Stimulated activated naive CD4-positive, alpha-beta T cell (primary cell): Measurements from ENCODE around the gene PLAC1.

Experiments
- DNase-seq, 6 experiments: peaks; one replicate each; lab custom pipeline; 2025; lab: John Stamatoyannopoulos, UW

The PLAC1 gene

GRCh38 chrX:134588806-134589205 lies 69.5 kb downstream of the PLAC1 start:
- DNase-seq, result no peak

GRCh38 chrX:134580907-134581306 lies 77.4 kb downstream of the PLAC1 start:
- no peak for DNase-seq

DNA sequence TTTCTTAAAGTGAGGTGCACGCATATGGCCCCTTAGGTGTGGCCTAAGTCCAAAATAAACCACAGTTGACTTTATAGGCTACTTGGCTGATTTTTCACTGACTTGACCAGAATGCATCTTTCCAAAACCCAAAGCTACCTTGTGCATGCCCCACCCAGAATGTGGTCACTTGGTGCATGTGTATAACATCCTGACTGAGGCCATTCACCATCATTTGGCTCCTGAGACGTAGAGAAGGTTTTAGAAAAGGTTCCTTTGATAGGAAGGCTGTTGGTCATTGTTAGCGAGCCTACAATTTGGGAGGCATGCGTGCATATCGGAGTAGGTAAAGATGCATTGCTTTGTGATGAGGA lies 84.6 kb downstream of the PLAC1 start:
- DNase-seq, result no peak

- DNase-seq, result no peak
These were observed 85.2 kb downstream of the PLAC1 start for GRCh38 chrX:134572816-134573682.

- DNase-seq, result no peak
These were observed 86.5 kb downstream of the PLAC1 start for GRCh38 chrX:134571796-134572195.

GRCh38 chrX:134570899-134571298 lies 87.4 kb downstream of the PLAC1 start:
- no peak for DNase-seq

DNA sequence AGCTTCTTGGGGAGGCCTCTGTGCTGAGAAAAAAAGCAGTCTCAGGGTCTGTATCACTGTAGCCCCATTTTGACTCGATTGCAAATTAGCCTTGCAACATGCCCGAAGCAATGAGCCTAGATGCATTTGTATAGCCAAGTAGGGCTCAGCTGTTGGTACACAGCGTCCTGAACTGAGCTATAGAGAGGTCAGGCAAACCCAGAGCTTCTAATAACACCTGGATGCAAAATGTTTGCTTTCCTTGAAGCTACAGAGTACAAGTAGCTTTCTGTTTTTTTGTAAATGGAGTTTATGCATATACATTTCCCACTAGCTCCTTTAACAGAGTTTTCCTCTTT lies 87.8 kb downstream of the PLAC1 start:
- no peak for DNase-seq

DNA sequence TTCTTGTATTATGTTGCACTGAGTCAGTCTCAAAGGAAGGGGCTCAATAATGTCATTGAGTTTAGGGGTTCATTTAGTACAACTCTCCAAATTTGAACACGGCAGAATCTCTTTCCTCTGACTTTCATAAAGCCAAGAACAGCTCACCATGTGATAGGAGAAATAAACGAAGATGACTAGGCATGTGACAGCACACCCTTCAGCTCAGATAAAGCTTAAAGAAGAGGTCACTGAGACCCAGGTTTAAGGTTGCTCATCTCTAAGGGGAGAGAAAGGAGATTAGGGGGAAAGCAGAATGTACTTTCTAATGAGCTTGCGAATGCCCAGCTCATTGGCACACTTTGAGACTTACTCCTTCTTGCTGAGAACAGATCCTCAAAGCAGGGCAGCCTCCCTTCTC lies 89.0 kb downstream of the PLAC1 start:
- DNase-seq, result no peak

DNA sequence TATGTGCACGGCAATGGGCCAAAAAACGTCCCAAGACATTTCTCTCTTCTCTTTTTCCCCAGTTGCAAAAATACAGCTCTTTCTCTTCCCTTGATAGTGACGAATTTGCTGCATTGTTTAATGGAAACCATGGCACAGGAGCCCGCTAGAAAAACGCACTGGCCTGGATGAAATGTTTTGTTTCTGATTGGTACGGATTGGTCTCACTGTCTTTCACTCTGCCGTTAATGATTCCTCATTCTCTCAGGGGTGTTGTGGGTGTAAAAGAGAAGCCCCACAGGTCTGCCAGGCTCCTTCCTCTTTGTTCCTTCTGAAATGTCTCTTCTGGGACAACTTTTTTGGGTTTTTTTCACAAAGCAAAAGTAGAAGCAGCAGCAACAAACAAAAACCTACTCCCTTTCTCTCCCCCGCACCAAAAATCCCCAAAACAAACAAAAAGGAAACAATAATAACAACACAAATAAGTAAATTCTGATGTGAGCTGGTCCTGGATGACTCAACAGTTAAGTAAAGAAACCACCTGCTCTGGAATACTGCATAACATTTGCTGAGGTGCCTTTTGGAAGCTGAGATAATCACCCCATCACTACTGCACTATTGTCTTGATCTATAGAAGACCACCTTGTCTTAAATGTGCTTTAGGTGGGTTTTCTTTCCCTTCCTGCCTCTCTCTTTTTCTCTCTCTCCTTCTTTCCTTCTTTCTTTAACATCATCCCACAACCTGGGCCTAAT lies 89.8 kb downstream of the PLAC1 start:
- no peak for DNase-seq

- DNase-seq, result no peak
These were observed 91.8 kb downstream of the PLAC1 start for GRCh38 chrX:134566506-134566905.

DNA sequence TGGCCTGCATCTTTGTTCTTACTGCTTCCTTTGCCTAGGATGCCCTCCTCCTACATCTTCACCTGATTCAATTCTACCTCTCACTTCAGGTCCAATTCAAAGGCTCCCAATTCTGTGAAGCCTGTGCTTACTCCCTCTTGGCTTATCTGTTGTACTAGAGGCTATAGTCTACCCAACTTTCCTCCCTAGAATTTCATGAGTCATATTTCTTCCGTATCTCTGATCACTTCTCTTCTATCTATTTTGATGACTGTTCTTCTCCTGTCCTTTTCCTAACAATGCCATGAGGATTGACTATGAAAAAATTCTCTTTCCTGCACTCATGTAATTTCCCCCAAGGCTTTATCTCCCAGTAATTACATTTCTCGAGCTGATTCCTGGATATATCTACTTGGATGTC lies 96.3 kb downstream of the PLAC1 start:
- DNase-seq, result no peak

DNA sequence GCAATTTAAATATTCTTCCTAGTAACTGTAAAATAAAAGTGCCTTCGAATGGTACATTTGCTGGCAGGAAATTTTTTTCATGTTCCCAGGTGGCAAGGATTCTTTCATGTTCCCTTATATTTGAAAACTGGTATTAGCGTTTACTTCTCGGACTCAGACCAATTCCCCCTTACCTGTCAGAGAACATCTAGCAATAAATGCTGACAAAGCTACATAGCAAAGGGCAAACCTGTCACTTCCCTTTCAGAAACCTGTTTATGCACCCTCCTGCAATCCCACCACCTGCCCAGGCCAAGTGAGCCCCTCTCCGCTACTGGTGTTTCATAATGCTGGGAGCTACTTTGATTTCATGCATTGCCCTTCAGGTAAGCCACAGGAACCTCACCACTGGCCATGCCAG lies 100.1 kb downstream of the PLAC1 start:
- DNase-seq, result no peak

GRCh38 chrX:134554291-134554690 lies 104.0 kb downstream of the PLAC1 start:
- no peak for DNase-seq

- DNase-seq, result no peak
These were observed 105.9 kb downstream of the PLAC1 start for GRCh38 chrX:134552351-134552750.

DNA sequence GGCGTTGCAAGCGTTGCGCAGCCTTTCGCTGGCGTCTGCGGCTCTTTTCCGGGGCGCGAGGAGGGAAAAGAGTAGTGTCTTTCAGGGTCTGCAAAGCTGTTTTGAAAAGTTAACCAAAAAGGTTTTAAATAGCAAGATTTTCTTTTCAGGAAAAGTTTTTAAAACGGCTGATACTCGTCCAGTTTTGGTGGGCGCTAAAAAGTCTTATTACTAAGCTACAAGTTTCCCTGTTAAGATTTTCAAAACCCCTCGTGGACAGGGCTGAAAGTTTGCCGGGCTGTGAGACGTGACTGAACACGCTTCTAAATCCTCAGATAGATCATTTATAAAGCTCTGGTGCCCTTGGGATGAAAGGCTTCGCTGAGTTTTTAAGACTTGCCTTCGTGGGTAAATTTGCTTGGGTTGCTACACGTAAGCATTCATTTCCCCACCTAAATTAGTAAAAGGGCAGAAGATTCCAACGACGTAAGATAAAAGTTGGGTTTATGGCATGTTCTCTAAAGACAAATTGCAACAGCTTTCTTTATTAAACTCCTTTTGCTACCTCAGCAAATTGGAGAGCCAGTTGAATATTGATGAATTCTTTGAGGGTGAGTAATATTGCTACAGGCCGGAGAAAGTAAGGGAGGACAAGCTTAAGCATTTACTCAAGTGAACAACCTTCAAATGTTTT lies 106.8 kb downstream of the PLAC1 start:
- DNase-seq, result no peak

DNA sequence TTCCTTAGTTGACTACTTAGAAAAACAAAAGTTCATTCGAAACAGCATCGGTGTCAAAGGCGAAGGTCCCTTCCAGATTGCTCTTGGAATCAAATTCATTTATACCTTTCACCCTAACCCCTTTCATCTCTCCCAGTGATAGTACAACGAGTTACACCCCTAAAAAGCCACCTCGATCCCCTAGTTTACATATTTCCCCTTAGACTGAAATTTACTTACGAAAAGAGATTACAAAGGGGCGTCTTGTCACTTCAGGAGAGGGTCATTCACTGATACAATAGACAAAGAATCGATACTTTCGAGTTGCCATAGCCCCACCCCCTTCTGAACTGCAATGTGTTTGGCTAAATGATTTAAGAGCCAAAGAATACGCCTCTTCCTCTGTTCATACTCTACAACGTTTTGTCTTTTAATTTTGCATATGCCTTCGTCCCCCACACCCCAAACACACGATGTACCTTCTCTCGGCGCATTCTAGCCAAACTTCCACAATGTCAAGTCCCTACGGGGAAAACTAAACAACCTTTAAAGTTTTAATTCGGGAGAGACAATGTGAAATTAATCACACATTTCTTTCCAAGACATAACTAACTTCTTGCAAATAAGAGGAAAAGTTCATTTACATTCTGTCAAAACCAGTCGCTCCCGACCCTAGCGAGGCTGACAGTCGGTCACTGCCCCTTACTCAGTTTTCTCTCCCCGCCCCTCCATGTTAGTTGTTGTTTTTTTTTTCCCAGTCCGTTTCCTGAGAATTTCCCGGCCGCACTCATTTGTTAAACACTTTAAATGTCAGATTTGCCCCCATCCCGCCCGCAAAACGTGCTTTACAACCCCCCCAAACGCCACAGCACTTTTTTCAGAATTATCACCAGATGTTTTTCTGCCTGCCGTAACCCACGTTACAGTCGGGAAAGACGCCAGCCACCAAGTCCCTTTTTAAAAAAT lies 109.7 kb downstream of the PLAC1 start:
- DNase-seq, result peak in 1 of 6 experiments; percentile 25

DNA sequence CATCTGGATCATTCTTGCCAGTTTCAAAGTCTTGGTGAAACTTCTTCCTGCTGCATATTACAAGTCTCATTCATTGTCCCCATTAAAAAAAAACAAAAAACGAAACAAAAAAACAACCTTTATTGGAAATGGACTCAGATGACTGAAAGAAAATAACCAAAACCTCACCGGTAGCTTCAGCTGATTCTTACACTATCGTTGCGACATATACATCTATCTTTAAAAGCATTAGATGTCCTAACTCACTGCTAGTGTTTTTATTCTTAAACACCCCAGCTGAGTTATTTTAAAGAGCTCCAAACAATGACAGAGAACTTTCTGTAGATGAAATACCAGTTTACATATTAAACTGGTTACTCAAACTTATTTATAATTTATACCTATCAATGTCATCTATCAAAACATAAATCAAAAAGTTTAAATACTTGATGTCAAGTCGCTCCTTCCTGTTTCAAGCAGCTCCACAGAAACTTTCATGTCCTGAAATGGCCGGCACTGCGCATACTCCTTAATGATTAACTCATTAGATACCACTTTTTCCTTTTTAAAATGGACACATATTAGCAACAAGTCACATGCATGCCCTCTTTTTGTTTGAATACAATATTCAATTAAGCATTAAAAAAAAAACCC lies 111.1 kb downstream of the PLAC1 start:
- no peak for DNase-seq

- DNase-seq, result no peak
These were observed 112.1 kb downstream of the PLAC1 start for GRCh38 chrX:134546187-134546586.

GRCh38 chrX:134545510-134545909 lies 112.8 kb downstream of the PLAC1 start:
- no peak for DNase-seq

GRCh38 chrX:134544513-134545151 lies 113.6 kb downstream of the PLAC1 start:
- no peak for DNase-seq

- no peak for DNase-seq
These were observed 114.1 kb downstream of the PLAC1 start for GRCh38 chrX:134544135-134544512.
